ENCODE data around the gene CR1L. TPM values are rescaled to one million over a fixed set of nuclear protein-coding genes. Genes with fewer than 3 reads are reported as not detected.
"Not testable (repeated sequence)": the region's sequence is repeated elsewhere in the genome, so short reads cannot be mapped to it uniquely, and the experiment has no call there.

CR1L gene
- total and polyA plus RNA-seq, 9 of the 15 experiments (the other 6 are each of a cell fraction or from before 2014, with no cell fraction given), result 10.1 to 74.8 (median 34.3) TPM

DNA sequence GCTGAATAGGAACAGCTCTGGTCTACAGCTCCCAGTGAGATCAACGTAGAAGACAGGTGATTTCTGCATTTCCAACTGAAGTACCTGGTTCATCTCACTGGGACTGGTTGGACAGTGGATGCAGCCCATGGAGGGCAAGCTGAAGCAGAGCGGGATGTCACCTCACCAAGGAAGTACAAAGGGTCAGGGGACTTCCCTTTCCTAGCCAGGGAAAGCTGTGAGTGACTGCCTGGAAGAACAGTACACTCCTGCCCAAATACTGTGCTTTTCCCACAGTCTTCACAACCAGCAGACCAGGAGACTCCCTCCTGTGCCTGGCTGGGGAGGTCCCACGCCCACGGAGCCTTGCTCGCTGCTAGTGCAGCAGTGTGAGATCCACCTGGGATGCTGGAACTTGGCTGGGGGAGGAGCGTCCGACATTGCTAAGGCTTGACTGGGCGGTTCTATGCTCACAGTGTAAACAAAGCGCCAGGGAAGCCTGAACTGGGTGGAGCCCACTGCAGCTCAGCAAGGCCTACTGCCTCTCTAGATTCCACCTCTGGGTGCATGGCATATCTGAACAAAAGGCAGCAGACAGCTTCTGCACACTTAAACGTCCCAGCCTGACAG, 14.7 kb downstream of the CR1L start:
- H3K4me1 ChIP-seq (replicated peaks in 1 of 2; ENCODE audit: control insufficient read depth in 2 of 2, insufficient read depth in 2 of 2, low read length in 2 of 2), result peaks cover 0 to 11% of the 10 kb centered on the region in 2 experiments; a peak in 2 of 5 replicates
- H3K4me2 ChIP-seq (ENCODE audit: insufficient read depth, low read length), result 0 out of 2 replicates have a peak overlapping the region, but pooled peaks have one; percentile 2
- no peak overlapping the region for H2AFZ ChIP-seq (ENCODE audit: low read depth, low read length)
- no peaks in the 10 kb centered on the region for H3K9me1 ChIP-seq (ENCODE audit: control insufficient read depth, insufficient read depth, low read length)
- BruUV-seq (replicated peaks), result no TSS peak
- no peaks in the 10 kb centered on the region for H4K20me1 ChIP-seq (replicated peaks; ENCODE audit: control insufficient read depth, insufficient read depth, low read length)
- H3K79me2 ChIP-seq (ENCODE audit: control insufficient read depth, insufficient read depth, low read length), result peaks cover 67% of the 10 kb centered on the region
- peak; percentile 76 for ATAC-seq
- in situ Hi-C loops (cut with MboI) (no loop called here), intact Hi-C loops (cut with micrococcal nuclease) (no loop called here)
- peaks cover 6% of the 10 kb centered on the region; the same call in 2 of the 3 replicates for H3K36me3 ChIP-seq (ENCODE audit: control insufficient read depth, insufficient read depth, low read length)
- WGBS (ENCODE audit: insufficient coverage, low coverage, missing lambda C conversion rate), result 66% methylated on average over 10 of the region's 10 CpGs
- H3K27ac ChIP-seq (ENCODE audit: extremely low read depth, low read depth, low read length), result no peak overlapping the region
- H3K9me3 ChIP-seq (replicated peaks; ENCODE audit: control insufficient read depth, insufficient read depth, low read depth, low read length), result no peaks in the 10 kb centered on the region; the same call in 1 of the 2 replicates
- H3K4me3 ChIP-seq, result no peak overlapping the region
- CTCF ChIA-PET (ENCODE audit: low intra/inter-chr PET ratio), result no interaction called here
- H3K27me3 ChIP-seq (ENCODE audit: control insufficient read depth in 2 of 2, insufficient read depth in 2 of 2, low read length in 2 of 2), result no peaks in the 10 kb centered on the region
- no peak for DNase-seq (ENCODE audit: extremely low read depth in 1 of 4, low spot score in 3 of 4)
- FAIRE-seq, result no peak
- POLR2A ChIA-PET, result interaction anchor here (0.7 to 2.1 kb wide), 6 partner anchors 10 to 21 kb away, joined by 3 to 21 read pairs (median 4); no protein-coding TSS in a partner anchor
- H3K9ac ChIP-seq (ENCODE audit: insufficient read depth in 1 of 2, low read depth in 2 of 2, low read length in 2 of 2), result no peak overlapping the region
- TF ChIP-seq FOXA3 (CRISPR knock-in tag; conservative IDR thresholded peaks at IDR 0.05 in 1 of 2, IDR thresholded peaks at IDR 0.05 in 1 of 2), result 0 out of 4 replicates have a peak, but pooled peaks of 1 of the 2 experiments have one; percentile 9
- TF ChIP-seq ZNF57 (CRISPR knock-in tag; IDR thresholded peaks at IDR 0.05), result no peak

GRCh38 chr1:207661420-207661819, 16.5 kb downstream of the CR1L start:
- Histone ChIP-seq H3K4me1 (replicated peaks in 1 of 2; ENCODE audit: control insufficient read depth in 2 of 2, insufficient read depth in 2 of 2, low read length in 2 of 2) (peaks cover 0 to 11% of the 10 kb centered on the region in 2 experiments; a peak in 2 of 5 replicates), H3K79me2 (ENCODE audit: control insufficient read depth, insufficient read depth, low read length) (peaks cover 64% of the 10 kb centered on the region), H3K36me3 (ENCODE audit: control insufficient read depth, insufficient read depth, low read length) (peaks cover 10% of the 10 kb centered on the region)
- intact Hi-C loops (cut with micrococcal nuclease); CTCF ChIA-PET (ENCODE audit: low intra/inter-chr PET ratio); ATAC-seq; BruUV-seq (replicated peaks); H3K4me2 ChIP-seq (ENCODE audit: insufficient read depth, low read length); H3K9me3 ChIP-seq (replicated peaks; ENCODE audit: control insufficient read depth, insufficient read depth, low read depth, low read length); DNase-seq (ENCODE audit: extremely low read depth in 1 of 4, low spot score in 3 of 4); H2AFZ ChIP-seq (ENCODE audit: low read depth, low read length); H3K27me3 ChIP-seq (ENCODE audit: control insufficient read depth in 2 of 2, insufficient read depth in 2 of 2, low read length in 2 of 2); H3K9me1 ChIP-seq (ENCODE audit: control insufficient read depth, insufficient read depth, low read length); POLR2A ChIA-PET; H3K27ac ChIP-seq (ENCODE audit: extremely low read depth, low read depth, low read length); in situ Hi-C loops (cut with MboI); H4K20me1 ChIP-seq (replicated peaks; ENCODE audit: control insufficient read depth, insufficient read depth, low read length); H3K9ac ChIP-seq (ENCODE audit: insufficient read depth in 1 of 2, low read depth in 2 of 2, low read length in 2 of 2); H3K4me3 ChIP-seq; FAIRE-seq: not testable (repeated sequence)
- TF ChIP-seq ZNF507 (tag; conservative IDR thresholded peaks at IDR 0.05) (peak; percentile 96), ZNF354B (CRISPR knock-in tag; IDR thresholded peaks at IDR 0.05) (peak; percentile 19; the same call in 1 of the 2 replicates)
- 100% methylated on average over 1 of the region's 2 CpGs for WGBS (ENCODE audit: insufficient coverage, low coverage, missing lambda C conversion rate)

Data from K562 (cell line).